PC-3 (cell line): ENCODE measurements around the gene ADAMTSL1.

Source experiments
- CTCF ChIP-seq: fragments of 300-600 bp; sonication (generic); conservative IDR thresholded peaks from 2 replicates; pipeline ENCODE4 v1.5.1; 2017; ENCODE audit warnings: antibody characterized with exemption, low read depth, mild to moderate bottlenecking, low read length
- EZH2 ChIP-seq: fragments of 300-600 bp; sonication (generic); IDR thresholded peaks from one replicate; pipeline ENCODE4 v1.6.1; 2017; ENCODE audit warnings: antibody characterized with exemption, mild to moderate bottlenecking, low read length; ENCODE audit not compliant: unreplicated experiment

- no peak for TF ChIP-seq CTCF
- no peak for TF ChIP-seq EZH2
These were observed 287.9 kb downstream of the ADAMTSL1 start for GRCh38 chr9:18761742-18762300.
